Prostate gland (tissue), 2 donors: Measurements from ENCODE around the gene ATG101. TPM values are rescaled to one million over a fixed set of nuclear protein-coding genes. Genes with fewer than 3 reads are reported as not detected.

ENCODE experiments used
- DNase-seq: peaks from one replicate; pipeline ENCODE4 v3.0.0-alpha.2; 2019; ENCODE audit warnings: low spot score
- H3K27ac ChIP-seq, 2 donors: fragments of 200-600 bp; sonication (generic); 2 replicates each; pipeline ENCODE4 v1.5.1; 2017 to 2019
- H3K27me3 ChIP-seq: fragments of 200-600 bp; sonication (generic); replicated peaks from 2 replicates; pipeline ENCODE4 v1.5.1; 2019; ENCODE audit not compliant: insufficient read depth
- H3K36me3 ChIP-seq, 2 donors: fragments of 200-600 bp; sonication (generic); 1 replicate in 1 of 2; 2 replicates in 1 of 2; pipeline versions ENCODE4 v1.5.1 to v1.8.1; 2017 to 2019
- H3K4me1 ChIP-seq: fragments of 200-600 bp; sonication (generic); replicated peaks from 2 replicates; pipeline ENCODE4 v1.5.1; 2019
- H3K4me3 ChIP-seq, 2 donors: fragments of 200-600 bp; sonication (generic); 2 replicates each; pipeline ENCODE4 v1.5.1; 2017 to 2019
- H3K9me3 ChIP-seq: fragments of 200-600 bp; sonication (generic); 2 replicates; pipeline ENCODE4 v1.5.1; 2017
- CTCF ChIP-seq, 4 experiments: fragments of 200-600 bp in 2 of 4; fragments of 450-650 bp in 2 of 4; sonication (generic) in 2 of 4; IDR thresholded peaks; 1 replicate in 3 of 4; 2 replicates in 1 of 4; pipeline ENCODE4 v1.5.1; 2016 to 2019; ENCODE audit warnings: antibody characterized with exemption in 4 of 4, mild to moderate bottlenecking in 2 of 4, moderate library complexity in 2 of 4
- POLR2A ChIP-seq: fragments of 450-650 bp; IDR thresholded peaks from one replicate; pipeline ENCODE4 v1.6.1; 2016; ENCODE audit warnings: antibody characterized with exemption, mild to moderate bottlenecking
- POLR2AphosphoS5 ChIP-seq: sonication (generic); formaldehyde crosslinking; IDR thresholded peaks from one replicate; pipeline ENCODE4 v1.6.1; 2017; ENCODE audit warnings: antibody characterized with exemption
- WGBS: methylation state at CpG from one replicate; pipeline ENCODE4 v1.1.5; 2018; 5-methylcytosine and 5-hydroxymethylcytosine counted together
- intact Hi-C: fragments of 100-400 bp; cut with DNase I; formaldehyde crosslinking; loops from one replicate; pipeline ENCODE4 v1.14.2; 2022
- total RNA-seq, 2 donors: library from RNA; depleted of rRNA; stranded (reverse); fragments of >200 nt; gene quantifications; one replicate each; pipeline ENCODE4 v1.1.0, GENCODE V29; 2016

The ATG101 gene
- total RNA-seq, 2 donors from 2014 or later, result 60.0 to 64.1 TPM

GRCh38 chr12:52076811-52077210 is 7.0 kb downstream of the ATG101 start:
- 93% methylated on average over 16 of the region's 16 CpGs for WGBS
- Histone ChIP-seq H3K9me3 (no peaks in the 10 kb centered on the region), H3K27ac (no peak overlapping the region), H3K4me3 (no peak overlapping the region), H3K27me3 (no peaks in the 10 kb centered on the region), H3K36me3 (peaks cover 0 to 9% of the 10 kb centered on the region in 2 donors), H3K4me1 (no peaks in the 10 kb centered on the region)
- intact Hi-C loops, result no loop called here
- no peak for DNase-seq
- TF ChIP-seq POLR2A, result no peak

DNA sequence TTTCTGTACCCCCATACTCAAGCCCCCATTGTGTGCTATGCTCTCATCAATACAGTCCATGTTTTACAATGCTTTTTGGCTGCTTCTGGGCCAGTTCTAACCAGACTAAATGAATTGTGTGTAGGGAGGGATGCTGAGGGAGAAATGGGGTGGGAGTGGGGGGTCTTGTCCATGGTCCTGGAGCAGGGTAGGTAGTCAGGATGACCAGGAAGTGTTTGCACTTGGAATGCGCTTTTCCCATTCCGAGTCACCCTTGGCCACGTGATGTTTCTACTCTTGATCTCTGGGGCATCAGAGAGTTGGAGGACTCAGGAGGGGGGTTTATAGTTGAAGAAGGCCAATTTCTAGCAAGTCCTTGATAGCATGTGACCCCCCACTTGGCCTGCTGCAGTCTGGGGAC is 8.5 kb downstream of the ATG101 start:
- H3K27ac ChIP-seq, result no peak overlapping the region
- peaks cover 0 to 9% of the 10 kb centered on the region in 2 donors for H3K36me3 ChIP-seq
- TF ChIP-seq POLR2A, result no peak
- no peak for TF ChIP-seq POLR2AphosphoS5
- no peak for TF ChIP-seq CTCF (IDR thresholded peaks at IDR 0.05)
- no peak for DNase-seq
- intact Hi-C loops, result no loop called here
- H3K27me3 ChIP-seq, result no peaks in the 10 kb centered on the region
- no peaks in the 10 kb centered on the region for H3K9me3 ChIP-seq
- 86% methylated on average over 3 of the region's 3 CpGs for WGBS
- no peak overlapping the region for H3K4me3 ChIP-seq
- H3K4me1 ChIP-seq, result peaks cover 5% of the 10 kb centered on the region

DNA sequence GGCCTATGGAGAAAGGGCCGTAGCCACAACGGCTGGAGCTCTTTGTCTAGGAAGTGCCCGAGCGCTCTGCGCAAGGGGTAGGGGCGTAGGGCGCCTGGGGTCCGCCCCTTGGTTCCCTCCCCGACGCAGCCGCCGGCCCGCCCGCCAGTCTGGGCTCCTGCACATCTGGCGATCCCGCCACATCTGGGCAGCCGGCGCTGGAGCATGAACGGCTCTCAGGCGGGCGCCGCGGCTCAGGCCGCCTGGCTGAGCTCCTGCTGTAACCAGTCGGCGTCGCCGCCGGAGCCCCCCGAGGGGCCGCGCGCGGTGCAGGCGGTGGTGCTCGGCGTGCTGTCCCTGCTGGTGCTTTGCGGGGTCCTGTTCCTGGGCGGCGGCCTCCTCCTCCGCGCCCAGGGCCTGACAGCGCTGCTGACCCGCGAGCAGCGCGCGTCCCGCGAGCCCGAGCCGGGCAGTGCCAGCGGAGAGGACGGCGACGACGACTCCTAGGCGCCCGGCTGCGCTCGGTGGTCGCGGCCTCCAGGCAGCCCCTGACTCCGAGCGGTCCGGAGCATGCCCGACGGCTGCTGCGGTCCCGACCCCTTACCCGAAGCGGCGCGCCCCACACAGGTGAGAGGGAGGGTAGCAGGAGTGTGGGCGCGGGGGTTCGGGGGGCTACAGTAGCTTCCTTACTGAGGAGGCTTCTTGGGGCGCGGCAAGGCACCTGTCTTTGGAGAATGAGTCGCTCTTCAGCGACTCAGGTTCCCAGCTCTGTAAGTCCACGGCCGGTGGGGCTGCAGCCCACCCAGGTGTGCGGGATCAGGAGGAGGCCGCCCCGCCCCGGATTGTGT is 10.0 kb downstream of the ATG101 start, which contains the start of gene SMIM41:
TSS of gene SMIM41 (plus strand) at position 129 of the 827 bp plus-strand sequence. CDS start at position 205, 76 bp downstream.
- no peaks in the 10 kb centered on the region for H3K9me3 ChIP-seq
- WGBS, result 67% methylated on average over 56 of the region's 87 CpGs
- H3K27me3 ChIP-seq, result no peaks in the 10 kb centered on the region
- H3K27ac ChIP-seq, result peak within 1 kb of the TSS; percentile 72 to 88
- peak within 1 kb of the TSS; percentile 17 to 20 for H3K4me3 ChIP-seq
- H3K36me3 ChIP-seq, result peaks cover 0 to 9% of the 10 kb centered on the region in 2 donors
- TF ChIP-seq POLR2AphosphoS5 (no peak), CTCF (IDR thresholded peaks at IDR 0.05) (no peak), POLR2A (no peak)
- peaks cover 7% of the 10 kb centered on the region for H3K4me1 ChIP-seq
- intact Hi-C loops, result no loop called here
- no peak for DNase-seq

DNA sequence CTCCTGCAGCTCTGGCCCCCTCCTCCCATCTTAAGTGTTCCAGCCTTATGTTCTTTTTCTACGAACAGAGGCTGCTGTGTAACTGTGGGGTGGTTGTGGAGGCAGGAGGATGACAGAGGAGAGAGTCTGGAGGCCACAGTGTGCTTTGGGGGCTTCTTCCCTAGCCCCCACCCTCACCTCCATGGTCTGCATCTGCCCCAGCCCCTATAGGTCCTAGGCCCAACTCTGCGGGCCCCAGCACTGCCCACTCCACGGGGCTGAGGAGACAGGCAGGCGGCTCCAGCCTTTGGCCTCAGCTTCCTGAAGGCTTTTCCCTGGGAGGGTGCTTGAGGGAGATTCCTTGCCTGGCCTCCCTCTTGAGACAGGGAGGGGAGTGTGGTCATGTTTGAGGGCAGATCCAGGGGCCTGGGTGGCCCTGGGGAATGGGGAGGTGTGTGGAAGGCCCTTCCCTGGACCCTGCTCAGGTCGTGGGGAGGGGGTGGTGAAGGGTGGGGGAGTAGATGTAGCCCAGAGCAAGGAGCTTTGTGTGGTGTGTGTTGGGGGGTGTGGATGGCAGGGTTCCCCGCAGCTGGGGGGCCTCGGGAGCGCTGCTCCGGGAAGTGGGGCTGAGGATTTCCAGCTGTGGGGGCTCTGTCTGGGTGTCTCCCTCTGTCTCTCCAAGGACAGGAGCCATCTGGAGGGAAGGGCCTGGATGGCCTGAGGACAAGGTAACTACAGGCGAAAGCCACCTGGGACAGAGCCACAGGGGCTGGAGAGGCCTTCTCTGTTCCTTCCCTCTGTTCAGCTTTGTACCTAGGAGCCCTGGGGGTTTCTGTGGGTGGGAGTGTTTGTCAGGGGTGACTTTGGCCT is 10.8 kb downstream of the ATG101 start:
- H3K9me3 ChIP-seq, result no peaks in the 10 kb centered on the region
- H3K27me3 ChIP-seq, result no peaks in the 10 kb centered on the region
- no peak for DNase-seq
- peaks cover 7% of the 10 kb centered on the region for H3K4me1 ChIP-seq
- H3K36me3 ChIP-seq, result peaks cover 0 to 9% of the 10 kb centered on the region in 2 donors
- intact Hi-C loops, result no loop called here
- peak overlapping the region; percentile 72 to 88 for H3K27ac ChIP-seq
- TF ChIP-seq POLR2AphosphoS5 (no peak), CTCF (IDR thresholded peaks at IDR 0.05) (no peak), POLR2A (no peak)
- WGBS, result 68% methylated on average over 10 of the region's 10 CpGs
- peak overlapping the region; percentile 17 to 20 for H3K4me3 ChIP-seq

DNA sequence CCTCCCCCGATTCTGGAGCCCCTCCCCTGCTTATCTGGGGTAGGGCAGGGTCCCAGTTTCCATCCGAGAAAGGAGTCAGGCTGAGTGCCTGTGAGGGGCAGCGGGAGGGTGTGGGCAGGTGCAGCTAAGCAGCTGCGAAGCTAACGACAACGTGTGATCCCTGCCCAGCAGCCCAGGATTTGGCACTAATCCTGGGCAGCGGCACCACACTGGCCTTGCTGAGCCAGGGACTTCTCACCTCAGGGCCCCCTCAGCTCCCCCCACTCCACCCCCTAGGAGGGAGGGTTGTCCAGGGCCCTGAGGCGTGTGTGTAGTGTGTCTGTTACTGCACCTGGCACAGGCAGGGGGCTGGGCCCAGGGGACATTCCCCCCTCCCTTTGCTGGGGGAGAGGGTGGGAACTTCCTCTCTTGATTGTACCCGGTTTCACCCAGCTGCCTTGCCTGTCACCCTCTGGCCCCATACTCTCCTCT is 11.5 kb downstream of the ATG101 start:
- H3K36me3 ChIP-seq, result peaks cover 0 to 9% of the 10 kb centered on the region in 2 donors
- TF ChIP-seq POLR2AphosphoS5, result no peak
- no peak for TF ChIP-seq POLR2A
- TF ChIP-seq CTCF (IDR thresholded peaks at IDR 0.05), result no peak
- peaks cover 7% of the 10 kb centered on the region for H3K4me1 ChIP-seq
- H3K9me3 ChIP-seq, result no peaks in the 10 kb centered on the region
- WGBS, result 26% methylated on average over 9 of the region's 9 CpGs
- no peak overlapping the region for H3K4me3 ChIP-seq
- peak overlapping the region; percentile 72 to 88 for H3K27ac ChIP-seq
- intact Hi-C loops, result no loop called here
- no peak for DNase-seq
- H3K27me3 ChIP-seq, result no peaks in the 10 kb centered on the region
